HG02840 (cell line): ENCODE data around the gene BBS10.
A peak's percentile ranks its signal among the peaks of the same experiment; 100 is the strongest.
"Not testable (repeated sequence)": the region's sequence is repeated elsewhere in the genome, so short reads cannot be mapped to it uniquely, and the experiment has no call there.

Experiments used
- ATAC-seq: cut with Tn5 transposase; IDR thresholded peaks from one replicate; pipeline ENCODE4 v1.9.1; 2021; ENCODE audit warnings: mild to moderate bottlenecking, moderate library complexity, moderate number of reproducible peaks; ENCODE audit not compliant: unreplicated experiment, low FRiP score

The BBS10 gene

DNA sequence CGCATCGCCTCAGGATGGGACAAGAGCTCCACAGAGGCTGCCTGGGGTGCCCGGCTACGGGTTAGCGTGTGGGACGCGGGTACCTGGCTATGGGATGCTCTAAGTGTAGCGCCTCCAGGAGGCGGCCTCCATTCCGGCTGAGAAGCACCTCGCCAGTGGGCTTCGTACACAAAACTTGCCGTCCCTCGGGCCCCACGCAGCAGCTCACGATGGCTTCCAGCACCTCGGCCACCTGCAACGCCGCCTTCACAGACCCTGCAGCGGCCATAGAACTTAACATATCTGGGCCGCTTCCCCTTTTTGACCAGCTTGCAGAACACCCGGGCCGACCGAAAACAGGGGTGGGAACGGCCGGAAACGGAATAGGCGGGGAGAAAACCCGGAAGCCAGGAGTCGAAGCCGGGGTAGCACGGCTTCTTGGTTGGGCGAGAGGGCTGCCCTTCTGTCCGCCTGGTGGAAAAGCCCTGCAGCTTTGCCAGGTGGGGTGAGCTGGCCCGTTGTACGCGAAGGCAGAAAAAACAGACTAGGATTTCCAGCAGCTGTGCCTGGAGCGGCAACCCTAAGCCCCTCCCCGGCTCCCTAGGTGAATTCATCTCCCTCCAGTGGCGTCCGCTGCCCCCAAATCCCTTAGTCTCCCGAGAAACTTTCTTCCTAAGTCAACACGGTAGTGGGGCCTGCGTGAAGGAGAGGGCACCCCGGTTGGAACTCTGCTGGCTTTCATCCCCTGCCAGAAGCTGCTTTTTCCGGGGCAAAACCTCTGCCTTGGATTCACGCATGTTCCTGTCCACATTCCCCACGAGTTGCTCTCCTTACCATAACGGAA lies at the start of gene BBS10:
Gene BBS10 (minus strand): TSS at position 337 of the 823 bp plus-strand sequence. CDS start 57 bp downstream, at position 280.
- ATAC-seq: peak; percentile 99

DNA sequence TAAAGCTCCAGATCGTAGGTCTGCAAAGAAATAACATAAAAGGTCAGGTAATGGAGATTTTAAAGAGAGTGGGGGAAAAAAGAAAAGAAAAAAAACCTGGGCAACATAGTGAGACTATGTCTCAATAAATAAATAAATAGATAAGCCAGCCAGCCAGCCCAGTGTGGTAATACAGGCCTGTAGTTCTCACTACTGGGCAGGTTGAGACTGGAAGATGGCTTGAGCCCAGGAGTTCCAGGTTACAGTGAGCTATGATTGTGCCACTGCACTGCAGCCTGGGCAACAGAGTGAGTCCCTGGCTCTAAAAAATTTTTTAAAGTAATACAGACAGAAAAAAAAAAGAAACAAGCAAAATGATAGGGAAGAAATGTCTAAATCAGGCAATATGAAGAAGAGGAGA lies 43.2 kb upstream of the BBS10 start:
- ATAC-seq: no peak

DNA sequence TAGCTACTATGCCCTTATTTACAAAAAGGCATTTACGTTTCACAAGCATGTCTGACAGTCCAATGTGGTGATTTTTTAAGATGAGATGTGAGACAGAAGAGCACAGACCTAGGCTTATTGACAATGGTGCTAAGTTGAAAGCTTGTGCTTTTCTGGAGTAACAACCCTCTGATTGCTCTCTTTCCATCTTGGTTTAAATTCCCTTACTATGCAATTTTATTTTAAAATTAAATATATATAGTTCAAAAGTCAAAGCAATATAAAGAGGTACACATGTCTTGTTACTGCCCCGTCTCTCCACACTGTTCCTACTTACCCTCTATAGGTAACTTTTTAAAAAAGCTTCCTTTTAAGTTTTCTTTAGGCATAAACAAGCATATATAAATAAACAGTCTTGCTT lies 39.4 kb upstream of the BBS10 start:
- no peak for ATAC-seq

DNA sequence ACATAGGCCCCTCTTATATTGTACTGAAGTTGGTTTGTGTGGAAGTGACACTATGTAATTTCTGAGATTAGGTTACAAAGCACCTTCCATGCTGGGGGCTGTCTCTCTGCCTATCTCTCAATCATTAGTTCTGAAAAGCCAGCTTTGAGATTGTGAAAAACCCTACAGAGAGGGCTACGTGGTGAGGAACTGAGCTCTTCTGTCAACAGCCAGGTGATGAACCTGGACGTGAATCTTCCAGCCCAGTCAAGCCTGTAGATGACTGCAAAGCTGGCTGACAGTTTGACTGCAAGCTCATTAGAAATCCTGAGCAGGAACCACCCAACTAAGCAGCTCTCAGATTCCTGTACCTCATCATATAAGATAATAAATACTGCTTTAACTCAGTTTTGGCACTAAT lies 36.3 kb upstream of the BBS10 start:
- ATAC-seq: no peak

DNA sequence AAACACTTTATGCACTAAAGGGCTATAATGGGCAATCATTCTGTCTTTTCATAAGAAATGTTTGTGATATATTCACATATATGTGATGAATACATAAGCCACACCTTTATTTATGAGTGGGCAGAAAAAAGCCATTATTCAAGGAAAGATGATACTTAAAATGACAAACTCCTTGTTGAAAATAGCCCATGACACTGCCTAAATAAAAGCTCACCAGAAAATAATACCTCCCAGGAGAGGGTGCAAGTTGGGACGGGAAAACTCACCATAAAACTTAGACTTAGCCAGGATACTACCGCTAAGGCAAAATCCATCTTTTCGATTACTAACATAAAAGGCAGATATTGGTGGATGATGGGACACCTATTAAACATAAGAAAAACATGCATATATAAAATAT lies 35.8 kb upstream of the BBS10 start:
- no peak for ATAC-seq

DNA sequence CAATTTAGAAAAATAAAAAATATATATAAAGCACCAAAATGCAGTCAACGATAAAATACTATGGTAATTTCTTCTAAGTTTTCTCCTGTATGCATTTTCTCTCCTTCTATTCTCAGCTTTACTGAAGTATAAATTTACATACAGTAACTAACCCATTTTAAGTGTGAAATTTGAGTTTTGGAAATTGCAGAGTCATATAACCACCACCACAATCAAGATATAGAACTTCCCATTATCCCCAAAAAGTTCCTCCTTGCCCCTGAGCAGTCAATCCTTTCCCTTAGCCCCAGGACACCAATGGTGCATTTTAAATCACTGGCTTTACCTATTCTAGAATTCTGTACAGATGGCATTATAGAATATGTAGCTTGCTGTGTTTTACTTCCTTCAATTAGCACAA lies 31.0 kb upstream of the BBS10 start:
- ATAC-seq: no peak

DNA sequence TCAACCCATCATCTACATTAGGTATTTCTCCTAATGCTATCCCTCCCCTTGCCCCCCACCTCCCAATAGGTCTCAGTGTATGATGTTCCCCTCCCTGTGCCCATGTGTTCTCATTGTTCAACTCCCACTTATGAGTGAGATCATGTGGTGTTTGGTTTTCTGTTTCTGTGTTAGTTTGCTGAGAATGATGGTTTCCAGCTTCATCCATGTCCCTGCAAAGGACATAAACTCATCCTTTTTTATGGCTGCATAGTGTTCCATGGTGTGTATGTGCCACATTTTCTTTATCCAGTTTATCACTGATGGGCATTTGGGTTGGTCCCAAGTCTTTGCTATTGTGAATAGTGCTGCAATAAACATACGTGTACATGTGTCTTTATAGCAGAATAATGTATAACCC lies 28.7 kb upstream of the BBS10 start:
- not testable (repeated sequence) for ATAC-seq

DNA sequence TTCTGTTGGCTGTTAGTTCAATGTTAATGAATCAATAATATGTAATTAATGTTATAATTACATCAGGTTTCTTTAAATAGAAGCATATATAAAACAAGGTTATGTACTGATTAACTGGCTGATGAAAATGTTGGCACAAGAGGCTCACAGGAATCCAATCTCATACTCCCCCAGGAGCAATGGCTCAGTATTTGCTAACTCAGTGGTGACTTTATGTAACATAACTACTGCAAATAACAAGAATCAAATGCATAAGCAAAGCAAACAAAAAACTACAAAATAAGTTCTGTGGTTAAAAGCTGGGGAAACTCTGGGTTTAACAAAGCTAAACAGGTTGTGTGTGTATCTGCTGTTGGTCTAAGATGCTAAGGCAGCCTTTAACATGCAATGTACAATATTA lies 27.7 kb upstream of the BBS10 start:
- no peak for ATAC-seq

DNA sequence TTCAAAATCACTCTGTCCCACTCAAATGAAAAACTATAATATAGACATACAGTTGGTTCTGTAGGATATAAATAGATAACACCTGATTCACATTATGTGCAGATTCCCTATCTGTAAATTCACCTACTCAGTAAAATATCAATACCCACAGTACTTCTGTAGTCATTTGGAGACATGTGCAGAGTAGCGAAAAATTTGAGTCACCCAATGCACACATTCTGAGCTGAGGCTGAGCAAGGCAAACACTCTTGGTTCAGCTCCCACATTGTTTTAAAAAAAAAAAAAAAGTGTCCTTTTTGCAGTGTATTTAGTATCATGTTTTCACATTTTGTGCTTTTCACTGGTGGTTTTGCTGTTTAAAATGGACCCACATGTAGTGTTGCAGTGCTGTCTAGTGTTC lies 27.3 kb upstream of the BBS10 start:
- ATAC-seq: no peak

DNA sequence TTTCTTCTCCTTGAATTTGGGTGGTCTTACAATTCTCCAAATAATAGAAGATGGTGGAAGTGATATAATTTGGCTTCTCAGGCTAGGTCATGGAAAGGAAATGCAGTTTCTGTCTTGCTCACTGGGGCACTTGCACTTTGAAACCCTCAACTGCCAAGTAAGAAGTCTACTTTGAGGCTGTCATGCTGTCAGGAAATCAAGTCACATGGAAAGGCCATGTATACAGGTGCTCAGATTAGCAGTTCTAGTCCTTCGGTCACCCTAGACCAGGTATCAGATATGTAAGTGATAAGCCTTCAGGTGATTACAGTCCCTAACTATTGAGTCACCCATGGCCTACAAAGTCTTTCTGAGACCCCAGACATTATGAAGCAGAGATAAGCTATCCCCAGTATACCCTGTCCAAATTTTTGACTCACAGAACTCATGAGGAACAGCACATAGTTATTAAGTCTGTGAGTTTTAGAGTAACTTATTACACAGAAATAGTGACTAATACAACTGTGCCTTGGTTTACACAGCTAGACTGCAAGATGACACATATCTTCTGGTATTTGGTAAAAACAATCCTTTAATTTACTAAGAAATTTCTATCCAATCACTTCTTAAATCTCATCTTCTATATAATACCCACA lies 26.3 kb upstream of the BBS10 start:
- no peak for ATAC-seq

DNA sequence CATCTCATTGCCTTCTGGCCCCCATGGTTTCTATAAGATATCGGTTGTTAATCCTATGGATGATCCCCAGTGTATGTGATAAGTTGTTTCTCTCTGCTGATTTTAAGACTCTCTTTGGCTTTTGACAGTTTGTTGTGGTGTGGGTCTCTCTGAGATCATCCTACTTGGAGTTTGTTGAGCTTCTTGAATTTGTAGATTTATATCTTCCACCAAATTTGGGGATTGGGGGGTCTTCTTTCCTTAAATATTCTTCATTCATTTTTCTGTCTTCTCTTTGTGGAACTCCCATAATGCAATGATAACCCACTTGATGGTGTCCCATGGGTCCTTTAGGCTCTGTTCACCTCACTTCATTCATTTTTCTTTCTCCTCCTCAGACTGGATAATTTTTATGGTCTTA lies 20.0 kb upstream of the BBS10 start:
- ATAC-seq: no peak

DNA sequence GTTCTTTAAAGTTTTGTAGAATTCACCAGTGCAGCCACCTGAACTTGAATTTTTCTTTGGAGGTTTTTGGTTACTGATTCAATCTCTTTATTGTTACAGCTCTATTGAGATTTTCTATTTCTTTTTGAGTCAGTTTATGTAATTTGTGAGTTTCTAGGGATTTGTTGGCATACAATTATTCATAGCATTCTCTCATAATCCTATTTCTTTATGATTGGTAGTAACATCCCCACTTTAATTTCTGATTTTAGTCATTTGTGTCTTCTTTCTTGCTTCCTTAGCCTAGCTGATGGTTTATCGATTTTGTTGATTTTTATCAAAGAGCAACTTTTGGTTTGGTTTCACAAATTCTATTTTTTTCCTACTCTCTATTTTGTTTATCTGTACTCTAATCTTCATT lies 17.9 kb upstream of the BBS10 start:
- ATAC-seq: no peak

DNA sequence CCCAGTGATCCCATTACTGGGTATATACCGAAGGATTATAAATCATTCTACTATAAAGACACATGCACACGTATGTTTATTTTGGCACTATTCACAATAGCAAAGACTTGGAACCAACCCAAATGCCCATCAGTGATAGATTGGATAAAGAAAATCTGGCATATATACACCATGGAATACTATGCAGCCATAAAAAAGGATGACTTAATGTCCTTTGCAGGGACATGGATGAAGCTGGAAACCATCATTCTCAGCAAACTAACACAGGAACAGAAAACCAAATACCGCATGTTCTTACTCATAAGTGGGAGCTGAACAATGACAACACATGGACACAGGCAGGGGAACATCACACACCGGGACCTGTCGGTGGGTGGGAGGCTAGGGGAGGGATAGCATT lies 15.9 kb upstream of the BBS10 start:
- ATAC-seq: not testable (repeated sequence)

DNA sequence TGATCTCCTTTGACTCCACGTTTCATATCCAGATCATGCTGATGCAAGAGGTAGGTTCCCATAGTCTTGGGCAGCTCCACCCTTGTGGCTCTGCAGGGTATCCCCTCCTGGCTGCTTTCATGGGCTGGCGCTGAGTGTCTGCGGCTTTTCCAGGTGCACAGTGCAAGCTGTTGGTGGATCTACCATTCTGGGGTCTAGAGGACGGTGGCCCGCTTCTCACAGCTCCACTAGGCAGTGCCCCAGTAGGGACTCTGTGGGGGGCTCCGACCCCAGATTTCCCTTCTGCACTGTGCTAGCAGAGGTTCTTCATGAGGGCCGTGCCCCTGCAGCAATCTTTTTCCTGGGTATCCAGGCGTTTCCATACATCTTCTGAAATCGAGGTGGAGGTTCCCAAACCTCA lies 12.1 kb upstream of the BBS10 start:
- no peak for ATAC-seq

DNA sequence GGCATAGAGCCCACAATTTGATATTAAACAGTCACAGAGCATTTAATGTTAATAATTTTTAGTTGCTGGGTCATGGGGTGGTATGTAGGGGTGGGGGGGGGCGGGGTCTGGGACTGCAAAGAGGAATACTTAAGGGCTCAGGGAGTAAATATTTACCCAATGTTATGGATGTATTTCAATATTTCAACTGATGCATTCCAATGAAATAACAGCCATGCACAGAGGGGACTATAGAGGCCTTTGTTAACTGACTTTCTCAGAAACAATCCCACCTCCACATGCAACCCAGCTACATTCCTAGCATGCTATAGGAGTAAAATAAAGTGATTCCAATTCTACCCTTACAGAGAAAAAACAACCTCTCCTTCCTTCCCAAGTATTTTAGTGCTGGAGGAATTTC lies 7.9 kb upstream of the BBS10 start:
- no peak for ATAC-seq

DNA sequence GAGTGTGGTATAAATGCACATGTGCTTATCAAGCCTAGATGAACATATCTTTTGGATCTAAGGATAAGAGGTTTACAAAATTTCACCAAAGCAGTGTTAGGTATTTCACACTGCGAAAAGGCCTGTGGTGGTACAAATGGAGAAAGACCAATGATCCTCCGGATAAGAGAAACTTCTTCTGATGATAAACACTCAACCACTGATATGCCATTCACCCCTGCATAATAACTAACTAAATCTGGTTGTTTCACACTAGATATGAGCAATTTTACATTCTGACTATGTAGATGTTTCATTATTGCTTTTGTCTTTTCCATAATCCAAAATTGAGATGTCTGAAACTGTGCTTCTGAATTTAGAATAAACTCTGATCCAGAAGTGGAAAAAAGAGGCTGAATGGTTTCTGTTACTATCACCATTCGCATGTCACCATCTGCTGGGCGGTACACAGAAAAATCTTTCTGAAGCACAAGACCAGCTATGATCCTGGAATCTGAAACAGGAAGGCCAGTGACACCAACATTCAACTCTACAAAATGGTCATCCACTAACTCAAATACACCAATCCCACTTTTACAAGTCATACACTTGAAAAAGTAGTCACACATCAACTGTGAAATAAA lies 1.3 kb downstream of the BBS10 start:
- ATAC-seq: no peak

DNA sequence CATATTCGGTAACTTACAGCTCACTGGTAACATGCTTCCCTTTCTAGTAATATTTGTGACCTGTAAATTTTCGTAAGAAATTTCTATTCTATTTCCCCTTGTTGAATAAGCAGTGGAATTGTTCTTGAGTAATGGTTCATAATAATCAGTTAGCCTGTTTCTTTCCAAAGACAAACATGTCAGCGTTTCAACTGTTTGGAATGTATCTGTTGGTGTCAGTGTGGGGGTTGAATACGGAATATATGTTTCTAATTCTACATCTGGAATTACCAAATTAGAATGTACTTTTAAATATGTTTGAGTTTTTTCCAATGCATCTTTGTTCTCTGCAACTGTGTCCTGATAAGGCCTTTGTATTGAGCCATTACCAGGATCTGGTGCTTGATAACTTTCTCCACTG lies 2.0 kb downstream of the BBS10 start:
- no peak for ATAC-seq

DNA sequence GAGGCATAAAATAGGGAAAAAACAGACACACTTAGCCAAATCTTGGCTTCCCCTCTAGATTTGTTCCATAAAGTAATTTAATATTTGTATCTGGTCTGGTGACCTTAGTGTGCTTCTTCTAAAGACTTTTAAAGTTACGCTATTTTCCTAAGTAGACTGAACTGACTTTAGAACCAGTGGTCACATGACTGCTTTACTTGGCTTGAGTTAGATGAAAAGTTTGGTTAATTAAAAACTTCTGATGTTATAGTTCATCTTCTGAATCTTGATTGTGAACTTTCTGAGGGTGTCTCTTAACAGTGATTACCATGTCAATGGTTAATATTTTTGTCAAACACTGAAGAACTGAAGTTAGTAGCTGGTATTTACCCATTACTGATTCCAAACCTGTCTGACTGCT lies 2.6 kb downstream of the BBS10 start:
- ATAC-seq: no peak

DNA sequence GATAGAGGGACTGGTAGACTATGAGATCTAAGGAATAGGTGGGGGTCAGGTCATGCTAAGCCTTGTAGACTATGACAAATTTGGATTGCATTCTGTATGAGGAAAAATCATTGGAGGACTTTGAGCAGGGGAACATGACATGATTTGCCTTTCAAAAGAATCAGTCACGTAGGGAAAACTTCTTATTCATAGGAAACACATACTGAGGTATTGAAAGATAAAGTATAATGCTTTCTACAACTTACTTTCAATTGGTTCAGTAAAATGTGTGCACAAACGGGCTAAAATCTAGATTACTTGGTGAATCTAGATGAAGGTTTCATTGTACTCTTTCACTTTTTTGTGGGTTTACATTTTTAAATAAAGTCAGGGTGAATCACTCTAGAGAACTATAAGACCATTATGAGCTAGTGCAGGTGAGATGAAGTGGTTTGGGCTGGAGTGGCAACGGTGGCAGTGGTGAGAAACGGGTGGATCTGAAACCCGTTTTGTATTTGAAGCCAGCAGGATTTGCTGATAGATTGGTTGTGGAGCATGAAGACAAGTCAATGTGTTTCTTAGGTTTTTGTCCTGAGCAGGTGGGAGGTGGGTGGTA lies 6.7 kb downstream of the BBS10 start:
- no peak for ATAC-seq

DNA sequence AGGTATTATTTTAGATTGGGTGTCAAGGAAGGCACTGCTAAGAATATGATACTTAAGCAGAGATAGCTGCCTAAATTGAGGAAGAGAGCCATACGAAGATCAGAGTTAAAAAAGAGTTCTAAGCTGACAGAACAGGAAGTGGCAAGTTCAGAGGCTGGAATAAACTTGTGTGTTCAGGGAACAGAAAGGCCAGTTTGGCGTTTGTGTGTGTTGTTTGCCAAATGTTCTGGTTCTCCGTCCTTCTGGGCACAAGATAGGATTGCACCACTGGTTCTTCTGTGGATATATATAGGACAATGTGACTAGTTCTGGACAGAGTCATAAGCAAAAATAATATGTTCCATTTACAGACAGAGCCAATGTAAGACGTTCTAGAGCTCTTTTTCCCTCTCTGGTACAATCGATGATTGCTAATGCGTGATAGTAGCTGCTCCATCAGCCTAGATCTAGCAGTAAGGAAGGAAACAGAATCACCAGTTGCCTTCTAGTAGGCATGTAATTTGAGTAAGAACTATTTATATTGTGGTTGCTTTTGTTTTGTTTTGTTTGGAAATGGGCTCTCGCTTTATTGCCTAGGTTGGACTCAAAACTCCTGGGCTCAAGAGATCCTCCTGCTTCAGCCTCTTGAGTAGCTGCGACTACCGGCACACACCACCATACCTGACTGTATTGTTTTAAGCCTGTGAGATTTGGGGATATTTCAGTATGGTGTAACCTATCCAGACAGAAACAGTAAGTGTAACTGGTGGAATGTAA lies 7.4 kb downstream of the BBS10 start:
- ATAC-seq: no peak

DNA sequence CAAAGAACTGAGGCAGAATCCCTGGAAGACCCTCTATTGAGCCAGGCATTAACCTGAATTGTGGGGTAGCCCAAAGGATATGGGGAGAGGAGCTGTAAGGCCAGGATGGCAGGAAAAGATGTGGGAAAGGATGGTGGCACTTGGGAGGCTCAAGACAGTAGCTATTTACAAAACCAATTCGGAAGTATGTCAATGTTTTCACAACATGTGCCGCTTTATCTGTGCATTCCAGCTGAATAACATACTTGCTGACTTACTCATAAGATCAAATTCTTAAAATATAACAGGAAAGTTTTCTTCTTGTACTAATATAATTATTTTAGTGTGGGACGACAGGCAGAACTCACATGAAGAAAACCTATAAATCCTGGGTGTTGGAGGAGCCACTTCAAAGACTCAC lies 10.6 kb downstream of the BBS10 start:
- ATAC-seq: no peak
